ENCODE measurements around the gene KLK7.

KLK7 gene

GRCh38 chr19:50928831-50929230 is 54.9 kb downstream of the KLK7 start:
- no peak for DNase-seq
